ENCODE data around the gene PPP6R2.
"Not testable (repeated sequence)": the region's sequence is repeated elsewhere in the genome, so short reads cannot be mapped to it uniquely, and the experiment has no call there.

Gene PPP6R2

DNA sequence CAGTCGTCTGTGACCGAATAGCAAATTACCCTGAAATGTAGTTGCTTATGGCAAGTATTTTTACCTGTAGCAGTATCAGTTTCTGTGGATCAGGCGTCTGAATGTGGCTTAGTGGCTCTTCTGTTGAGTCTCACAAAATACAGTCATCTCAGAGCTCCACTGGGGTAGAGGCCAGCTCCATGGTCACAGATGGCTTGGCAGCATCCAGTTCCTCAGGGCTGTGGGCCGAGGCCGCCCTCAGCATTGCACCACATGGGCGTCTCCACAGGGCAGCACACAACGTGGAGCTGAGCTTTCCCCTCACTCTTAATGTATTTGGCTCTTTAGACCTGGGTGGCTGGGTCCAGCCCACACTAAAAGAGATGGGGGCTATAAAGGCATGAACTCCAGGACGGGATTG lies 73.9 kb downstream of the PPP6R2 start:
- DNase-seq, result no peak
- in situ Hi-C loops (cut with HindIII; ENCODE audit: low pct_ligation_motif_present, low pct_unique_long_range_greater_than_20kb, low sequenced_read_pairs), result no loop called here

- no peak for DNase-seq
- in situ Hi-C loops (cut with HindIII; ENCODE audit: low pct_ligation_motif_present, low pct_unique_long_range_greater_than_20kb, low sequenced_read_pairs), result no loop called here
Measured at GRCh38 chr22:50417411-50418210, 74.5 kb downstream of the PPP6R2 start.

GRCh38 chr22:50418624-50419023 lies 75.5 kb downstream of the PPP6R2 start:
- in situ Hi-C loops (cut with HindIII; ENCODE audit: low pct_ligation_motif_present, low pct_unique_long_range_greater_than_20kb, low sequenced_read_pairs), result no loop called here
- no peak for DNase-seq

DNA sequence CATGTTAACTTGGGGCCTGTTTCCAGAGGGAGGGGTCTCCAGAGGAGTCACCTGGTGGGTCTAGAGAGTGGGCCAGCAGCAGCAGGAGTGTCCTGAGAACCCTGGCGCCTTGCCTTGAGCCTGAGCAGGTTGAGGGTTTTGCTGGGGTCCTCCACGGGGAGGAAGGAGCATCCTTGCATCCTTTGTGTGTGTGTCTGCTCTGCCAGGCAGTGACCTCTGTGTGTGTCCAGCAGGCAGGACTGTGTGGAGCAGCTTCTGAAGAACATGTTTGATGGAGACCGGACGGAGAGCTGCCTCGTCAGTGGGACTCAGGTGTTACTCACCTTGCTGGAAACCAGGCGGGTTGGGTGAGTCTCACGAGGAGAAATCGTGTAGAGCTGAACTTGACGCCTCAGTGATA lies 76.0 kb downstream of the PPP6R2 start:
- in situ Hi-C loops (cut with HindIII; ENCODE audit: low pct_ligation_motif_present, low pct_unique_long_range_greater_than_20kb, low sequenced_read_pairs), result no loop called here
- no peak for DNase-seq

DNA sequence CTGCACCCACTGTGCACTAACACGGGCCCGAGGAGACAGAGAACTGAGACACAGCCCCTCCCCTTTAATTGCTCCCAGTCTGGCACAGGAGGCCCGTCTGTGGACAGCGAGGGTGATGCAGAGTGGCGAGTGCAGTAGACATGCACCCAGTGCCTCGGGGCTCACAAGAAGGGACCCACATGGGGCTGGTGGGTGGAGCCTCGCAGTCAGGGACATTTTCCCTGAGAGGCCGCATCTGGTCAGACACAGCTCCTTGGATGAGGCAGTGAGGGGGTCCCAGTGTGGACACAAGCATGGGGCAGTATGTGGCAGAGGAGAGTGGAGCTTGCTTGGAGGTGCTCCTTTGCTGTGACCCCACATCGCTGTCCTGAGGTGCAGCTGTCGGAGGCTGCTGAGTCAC lies 76.9 kb downstream of the PPP6R2 start:
- no peak for DNase-seq
- in situ Hi-C loops (cut with HindIII; ENCODE audit: low pct_ligation_motif_present, low pct_unique_long_range_greater_than_20kb, low sequenced_read_pairs), result no loop called here

DNA sequence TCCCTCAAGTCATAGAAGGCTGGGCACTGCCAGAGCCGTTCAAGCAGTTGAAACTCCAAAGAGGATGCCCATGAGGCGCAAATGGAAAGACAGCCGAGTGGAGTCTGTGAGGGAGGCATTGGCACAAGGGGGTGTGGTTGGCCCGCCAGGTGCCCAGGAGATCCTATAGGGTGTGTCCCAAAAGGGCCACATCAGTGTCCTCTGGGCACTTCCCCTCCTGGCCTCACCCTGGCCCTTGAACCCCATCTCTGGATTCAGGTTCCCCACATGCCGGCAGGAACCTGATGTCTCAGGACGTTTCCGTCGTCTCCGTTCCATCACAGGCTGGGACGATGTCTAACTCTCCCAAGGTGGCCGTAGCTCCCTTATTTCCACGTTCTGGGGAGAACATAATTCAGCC lies 77.5 kb downstream of the PPP6R2 start:
- in situ Hi-C loops (cut with HindIII; ENCODE audit: low pct_ligation_motif_present, low pct_unique_long_range_greater_than_20kb, low sequenced_read_pairs), result no loop called here
- DNase-seq, result no peak

DNA sequence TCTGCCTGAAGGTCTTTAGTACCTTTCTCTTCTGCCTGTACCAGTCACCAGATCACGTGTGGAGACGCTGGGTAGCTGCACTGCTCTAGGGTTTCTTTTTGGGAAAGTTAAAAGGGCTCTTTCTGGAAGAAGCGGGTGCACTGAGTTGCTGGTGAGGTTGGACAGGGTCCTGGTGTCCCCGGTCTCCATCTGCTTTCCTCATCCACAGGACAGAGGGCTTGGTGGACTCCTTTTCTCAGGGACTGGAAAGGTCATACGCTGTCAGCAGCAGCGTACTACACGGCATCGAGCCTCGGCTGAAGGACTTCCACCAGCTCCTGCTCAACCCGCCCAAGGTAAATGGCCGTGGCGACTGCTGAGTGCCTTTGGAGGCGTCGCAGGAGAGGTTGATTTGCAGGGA lies 78.9 kb downstream of the PPP6R2 start:
- in situ Hi-C loops (cut with HindIII; ENCODE audit: low pct_ligation_motif_present, low pct_unique_long_range_greater_than_20kb, low sequenced_read_pairs), result no loop called here
- no peak for DNase-seq

- no peak for DNase-seq
- in situ Hi-C loops (cut with HindIII; ENCODE audit: low pct_ligation_motif_present, low pct_unique_long_range_greater_than_20kb, low sequenced_read_pairs), result no loop called here
Measured at GRCh38 chr22:50422961-50423815, 80.1 kb downstream of the PPP6R2 start.

GRCh38 chr22:50423956-50424355 lies 80.8 kb downstream of the PPP6R2 start:
- in situ Hi-C loops (cut with HindIII; ENCODE audit: low pct_ligation_motif_present, low pct_unique_long_range_greater_than_20kb, low sequenced_read_pairs), result no loop called here
- DNase-seq, result no peak

DNA sequence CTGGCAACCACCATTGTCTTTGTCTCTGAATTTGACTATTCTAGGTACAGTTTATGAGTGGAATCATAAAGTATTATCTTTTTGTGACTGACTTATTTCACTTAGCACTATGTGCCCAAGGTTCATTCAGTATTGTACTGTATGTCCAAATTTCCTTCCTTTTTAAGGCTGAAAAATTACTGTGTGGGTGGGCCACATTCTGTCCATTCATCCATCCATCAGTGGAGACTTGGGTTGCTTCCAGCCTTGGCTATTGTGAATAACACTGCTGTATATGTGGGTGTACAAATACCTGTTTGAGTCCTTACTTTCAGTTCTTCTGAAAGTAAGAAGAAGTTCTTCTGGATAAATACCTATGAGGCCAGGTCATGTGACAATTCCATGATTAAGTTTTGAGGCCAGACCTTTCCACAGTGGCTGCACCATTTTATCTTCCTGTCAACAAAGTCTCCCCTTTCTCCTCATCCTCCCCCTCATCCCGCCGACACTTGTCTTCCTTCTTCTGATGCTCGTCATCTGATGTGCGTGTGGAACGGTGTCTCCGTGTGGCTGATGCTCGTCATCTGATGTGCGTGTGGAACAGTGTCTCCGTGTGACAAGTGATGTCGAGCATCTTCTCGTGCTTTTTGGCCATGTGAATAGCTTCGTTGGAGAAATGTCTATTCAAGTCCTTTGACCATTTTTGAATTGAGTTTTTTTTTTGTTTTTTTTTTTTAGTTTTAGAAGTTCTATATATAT lies 82.2 kb downstream of the PPP6R2 start:
- DNase-seq, result no peak
- in situ Hi-C loops (cut with HindIII; ENCODE audit: low pct_ligation_motif_present, low pct_unique_long_range_greater_than_20kb, low sequenced_read_pairs), result no loop called here

GRCh38 chr22:50432131-50432876 lies 89.2 kb downstream of the PPP6R2 start:
- DNase-seq, result no peak
- in situ Hi-C loops (cut with HindIII; ENCODE audit: low pct_ligation_motif_present, low pct_unique_long_range_greater_than_20kb, low sequenced_read_pairs), result no loop called here

GRCh38 chr22:50432877-50433510 lies 89.9 kb downstream of the PPP6R2 start:
- in situ Hi-C loops (cut with HindIII; ENCODE audit: low pct_ligation_motif_present, low pct_unique_long_range_greater_than_20kb, low sequenced_read_pairs); DNase-seq: not testable (repeated sequence)

GRCh38 chr22:50434849-50435248 lies 91.7 kb downstream of the PPP6R2 start:
- in situ Hi-C loops (cut with HindIII; ENCODE audit: low pct_ligation_motif_present, low pct_unique_long_range_greater_than_20kb, low sequenced_read_pairs), result no loop called here
- DNase-seq, result no peak

GRCh38 chr22:50435291-50436014 lies 92.3 kb downstream of the PPP6R2 start:
- no peak for DNase-seq
- in situ Hi-C loops (cut with HindIII; ENCODE audit: low pct_ligation_motif_present, low pct_unique_long_range_greater_than_20kb, low sequenced_read_pairs), result no loop called here

DNA sequence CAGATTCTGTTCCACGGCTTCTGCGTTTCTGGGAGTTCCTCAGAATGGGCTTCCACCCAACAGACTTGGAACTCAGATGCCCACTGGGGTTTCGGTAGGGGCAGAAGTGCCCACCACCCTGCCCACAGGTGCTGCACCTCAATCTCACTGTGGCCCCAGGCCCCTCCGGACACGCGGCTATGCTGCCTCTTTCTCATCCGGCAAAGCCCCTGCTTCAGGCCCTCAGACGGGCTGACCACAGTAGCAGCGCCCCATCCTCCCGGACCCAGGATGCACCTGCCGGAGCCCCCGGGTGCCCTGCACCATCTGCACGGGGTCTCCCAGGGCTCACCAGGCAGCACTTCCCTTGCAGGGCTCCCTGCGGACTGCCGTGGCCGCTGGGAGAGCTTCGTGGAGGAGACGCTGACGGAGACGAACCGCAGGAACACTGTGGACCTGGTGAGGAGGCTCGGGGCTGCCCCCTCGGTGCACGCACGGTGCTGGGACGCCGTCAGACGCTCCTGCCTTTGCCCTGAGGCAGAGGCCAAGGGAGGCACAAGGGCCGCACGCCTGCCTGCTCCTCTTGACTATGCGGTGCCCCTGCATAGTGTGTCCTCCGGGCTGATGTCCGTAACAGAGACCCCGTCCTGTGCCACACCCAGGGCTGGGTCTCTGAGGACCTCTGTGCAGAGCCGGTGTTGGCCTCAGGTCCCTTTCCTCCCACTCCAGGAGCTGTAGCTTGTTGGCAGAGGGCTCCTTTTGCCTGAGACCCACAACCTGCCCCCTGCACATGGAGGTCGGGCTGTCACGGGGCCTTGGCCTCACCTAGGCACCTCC lies 93.1 kb downstream of the PPP6R2 start:
- in situ Hi-C loops (cut with HindIII; ENCODE audit: low pct_ligation_motif_present, low pct_unique_long_range_greater_than_20kb, low sequenced_read_pairs), result no loop called here
- DNase-seq, result no peak

DNA sequence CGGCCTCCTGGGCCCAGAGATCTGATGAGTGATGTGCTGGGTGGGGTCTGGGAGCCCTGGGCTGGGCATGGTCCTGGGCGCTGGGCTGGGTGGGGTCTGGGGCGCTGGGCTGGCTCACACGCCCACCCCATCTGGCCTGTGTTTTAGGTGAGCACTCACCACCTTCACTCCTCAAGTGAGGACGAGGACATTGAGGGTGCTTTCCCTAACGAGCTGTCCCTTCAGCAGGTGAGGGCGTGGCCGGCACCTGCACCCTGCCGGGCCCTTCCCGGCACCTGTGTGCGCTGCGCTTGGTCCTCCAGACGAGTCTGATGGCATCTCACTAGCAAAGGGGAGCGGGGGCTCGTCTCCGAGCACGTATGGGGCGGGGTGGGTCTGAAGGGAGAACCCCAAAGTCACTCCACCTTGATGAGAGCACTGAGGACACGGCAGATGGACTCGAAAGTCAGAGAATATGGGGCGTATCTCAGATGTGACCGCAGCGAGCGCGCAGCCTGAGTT lies 93.8 kb downstream of the PPP6R2 start:
- no peak for DNase-seq
- in situ Hi-C loops (cut with HindIII; ENCODE audit: low pct_ligation_motif_present, low pct_unique_long_range_greater_than_20kb, low sequenced_read_pairs), result no loop called here

All from ACHN (cell line).